AG04449 (cell line): ENCODE results near the gene P2RX2.

ENCODE experiments used
- CTCF ChIA-PET: fragments of 350-600 bp; formaldehyde crosslinking; extraction: SDS; loops from one replicate; lab custom pipeline; 2021; ENCODE audit warnings: antibody characterized with exemption; lab: Yijun Ruan, JAX
- POLR2A ChIA-PET: fragments of 400-600, 350-600 bp; formaldehyde crosslinking; extraction: SDS; loops from one replicate; lab custom pipeline; 2020; ENCODE audit warnings: antibody characterized with exemption, inconsistent platforms; lab: Yijun Ruan, JAX
- DNase-seq: peaks from one replicate; pipeline ENCODE4 v3.0.0-alpha.2; 2010; ENCODE audit warnings: low read depth, low spot score
- H3K4me3 ChIP-seq: 2 replicates; pipeline ENCODE4 v1.5.1; 2011; ENCODE audit warnings: low read depth, mild to moderate bottlenecking, control low read depth, low read length
- TF ChIP-seq, protein P1 (sequence below): IDR thresholded peaks from one replicate; pipeline ENCODE4 v1.5.1; 2011; ENCODE audit warnings: mild to moderate bottlenecking, moderate library complexity, low read length, control low read depth, inconsistent platforms; ENCODE audit not compliant: insufficient read depth; ENCODE audit errors: missing control alignments

P2RX2 gene

DNA sequence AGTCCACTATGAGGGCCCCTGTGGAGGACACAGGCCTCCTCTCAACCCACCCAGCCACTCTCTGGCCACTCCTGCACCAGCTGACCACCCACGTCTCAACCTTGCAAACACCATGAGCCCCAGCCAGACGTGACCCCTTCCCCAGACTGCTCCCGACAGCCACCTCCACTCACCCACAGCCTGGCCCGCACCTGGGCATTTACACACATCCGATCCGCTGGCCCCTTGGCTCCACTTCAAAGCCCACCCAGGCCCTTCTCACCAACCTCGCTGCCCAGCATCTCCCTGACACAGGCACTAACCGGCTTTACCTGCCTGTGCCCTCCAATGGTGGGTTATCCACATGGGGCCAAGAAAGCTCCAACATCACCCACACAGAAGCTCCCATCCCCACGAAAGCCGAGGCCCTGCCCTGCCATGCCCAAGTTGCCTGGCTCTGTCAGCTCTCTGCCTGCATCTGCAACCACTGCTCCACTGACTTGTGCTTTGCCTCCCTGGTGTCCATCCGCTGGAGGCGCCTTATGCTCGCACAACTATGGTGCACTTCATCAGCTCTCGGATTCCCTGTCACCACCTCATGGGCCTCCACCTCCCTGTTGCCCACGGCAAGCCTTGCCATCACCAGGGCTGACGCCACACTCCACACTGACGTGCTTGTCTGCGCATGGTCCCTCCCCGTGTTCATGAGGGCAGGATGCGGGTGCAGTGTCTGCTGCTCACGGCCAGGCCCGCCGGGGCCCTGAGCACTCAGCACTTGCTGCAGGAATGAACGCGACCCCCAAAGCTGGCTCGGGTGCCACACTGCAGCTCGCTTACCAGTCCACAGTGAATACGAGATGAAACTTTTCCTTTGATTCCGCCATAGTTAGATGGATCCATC, 16.7 kb downstream of the P2RX2 start:
- H3K4me3 ChIP-seq: no peak overlapping the region
- no peak for DNase-seq
- POLR2A ChIA-PET: no interaction called here
- TF ChIP-seq, protein P1, sequence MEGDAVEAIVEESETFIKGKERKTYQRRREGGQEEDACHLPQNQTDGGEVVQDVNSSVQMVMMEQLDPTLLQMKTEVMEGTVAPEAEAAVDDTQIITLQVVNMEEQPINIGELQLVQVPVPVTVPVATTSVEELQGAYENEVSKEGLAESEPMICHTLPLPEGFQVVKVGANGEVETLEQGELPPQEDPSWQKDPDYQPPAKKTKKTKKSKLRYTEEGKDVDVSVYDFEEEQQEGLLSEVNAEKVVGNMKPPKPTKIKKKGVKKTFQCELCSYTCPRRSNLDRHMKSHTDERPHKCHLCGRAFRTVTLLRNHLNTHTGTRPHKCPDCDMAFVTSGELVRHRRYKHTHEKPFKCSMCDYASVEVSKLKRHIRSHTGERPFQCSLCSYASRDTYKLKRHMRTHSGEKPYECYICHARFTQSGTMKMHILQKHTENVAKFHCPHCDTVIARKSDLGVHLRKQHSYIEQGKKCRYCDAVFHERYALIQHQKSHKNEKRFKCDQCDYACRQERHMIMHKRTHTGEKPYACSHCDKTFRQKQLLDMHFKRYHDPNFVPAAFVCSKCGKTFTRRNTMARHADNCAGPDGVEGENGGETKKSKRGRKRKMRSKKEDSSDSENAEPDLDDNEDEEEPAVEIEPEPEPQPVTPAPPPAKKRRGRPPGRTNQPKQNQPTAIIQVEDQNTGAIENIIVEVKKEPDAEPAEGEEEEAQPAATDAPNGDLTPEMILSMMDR: no peak
- CTCF ChIA-PET: interaction anchor here (1.5 to 1.9 kb wide), 4 partner anchors 8 to 26 kb away, joined by 3 to 8 read pairs (median 4); no protein-coding TSS in a partner anchor

DNA sequence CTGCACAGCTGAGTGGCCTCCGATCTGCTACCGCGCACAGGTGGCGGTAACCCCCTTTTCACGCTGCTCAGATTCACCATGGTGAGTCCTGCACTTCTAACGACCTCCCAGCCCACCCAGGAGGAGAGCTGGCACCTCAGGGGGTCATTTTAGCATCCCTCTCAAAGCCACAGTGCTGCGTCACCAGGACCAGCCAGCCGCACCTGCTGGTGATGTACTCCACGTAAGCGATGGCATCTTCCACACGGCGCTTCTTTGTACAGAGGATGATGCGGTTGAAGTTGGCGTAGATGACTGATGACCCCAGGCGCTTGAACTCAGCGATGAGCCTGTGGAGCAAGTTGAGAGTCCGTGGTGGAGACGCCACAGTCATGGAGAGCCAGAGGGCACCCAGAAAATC, 19.2 kb downstream of the P2RX2 start:
- H3K4me3 ChIP-seq: no peak overlapping the region
- TF ChIP-seq, protein P1: no peak
- ChIA-PET CTCF (interaction anchor here (0.9 to 6.2 kb wide), 16 partner anchors 8 to 484 kb away, joined by 3 to 78 read pairs (median 10); partner anchors contain the start of genes LRCOL1 and P2RX2), POLR2A (no interaction called here)
- no peak for DNase-seq

DNA sequence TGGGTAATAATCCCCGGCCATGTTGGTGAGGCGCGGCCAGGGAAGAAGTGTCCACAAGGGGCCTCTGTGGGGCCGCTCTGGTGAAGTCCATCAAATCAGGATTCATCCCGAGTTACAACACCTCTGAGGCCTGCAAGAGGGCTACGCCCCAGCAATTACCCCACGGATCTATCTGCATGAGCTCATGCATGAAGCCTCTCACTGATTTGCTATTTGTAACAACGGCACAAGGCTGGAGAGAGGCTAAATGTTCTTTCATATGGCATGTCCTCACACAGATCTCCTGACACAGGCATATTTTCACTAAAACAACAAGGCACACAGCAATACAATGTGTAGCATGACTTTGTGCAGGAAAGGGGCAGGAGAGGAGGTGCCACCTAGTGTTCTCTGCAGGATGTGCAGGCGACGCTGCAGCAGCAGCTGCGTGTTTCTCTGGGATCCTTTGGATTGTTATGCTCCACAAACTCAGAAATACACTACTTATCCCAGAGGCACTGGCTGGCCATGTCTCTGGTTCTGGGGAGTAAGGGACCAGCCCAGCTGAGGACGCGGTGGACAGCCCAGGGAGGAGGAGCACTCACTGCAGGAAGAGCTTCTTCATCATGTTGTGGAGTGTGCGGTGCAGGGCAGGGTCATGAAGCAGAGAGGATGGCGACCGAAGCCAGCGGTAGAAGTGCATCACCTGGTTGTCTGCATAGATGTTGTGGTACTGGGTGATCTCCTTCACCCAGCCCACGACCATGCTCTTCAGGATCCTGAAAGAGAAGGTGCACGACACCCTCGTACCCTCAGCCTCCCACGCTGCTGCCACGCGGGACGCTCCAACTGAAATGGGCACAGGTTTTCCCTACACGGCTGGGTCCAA, 20.2 kb downstream of the P2RX2 start:
- TF ChIP-seq, protein P1: peak; percentile 92
- H3K4me3 ChIP-seq: no peak overlapping the region
- ChIA-PET CTCF (interaction anchor here (0.6 to 6.2 kb wide), 22 partner anchors 9 to 485 kb away, joined by 3 to 78 read pairs (median 6); partner anchors contain the start of genes LRCOL1 and P2RX2), POLR2A (no interaction called here)
- DNase-seq: peak; percentile 10

GRCh38 chr12:132639956-132640520, 21.5 kb downstream of the P2RX2 start:
- TF ChIP-seq, protein P1: no peak
- ChIA-PET POLR2A (no interaction called here), CTCF (interaction anchor here (0.7 to 6.2 kb wide), 7 partner anchors 10 to 486 kb away, joined by 3 to 78 read pairs (median 9); no protein-coding TSS in a partner anchor)
- H3K4me3 ChIP-seq: no peak overlapping the region
- DNase-seq: no peak

GRCh38 chr12:132640936-132641335, 22.4 kb downstream of the P2RX2 start:
- POLR2A ChIA-PET: no interaction called here
- CTCF ChIA-PET: interaction anchor here (0.8 to 6.2 kb wide), 7 partner anchors 10 to 224 kb away, joined by 3 to 78 read pairs (median 4); no protein-coding TSS in a partner anchor
- H3K4me3 ChIP-seq: no peak overlapping the region
- TF ChIP-seq, protein P1: no peak
- DNase-seq: no peak
